Kidney tubule cell (primary cell): Measurements from ENCODE around the gene HHATL.

Experiments
- DNase-seq: peaks from one replicate; pipeline ENCODE4 v3.0.0-alpha.2; 2018; ENCODE audit warnings: low spot score

Gene HHATL

DNA sequence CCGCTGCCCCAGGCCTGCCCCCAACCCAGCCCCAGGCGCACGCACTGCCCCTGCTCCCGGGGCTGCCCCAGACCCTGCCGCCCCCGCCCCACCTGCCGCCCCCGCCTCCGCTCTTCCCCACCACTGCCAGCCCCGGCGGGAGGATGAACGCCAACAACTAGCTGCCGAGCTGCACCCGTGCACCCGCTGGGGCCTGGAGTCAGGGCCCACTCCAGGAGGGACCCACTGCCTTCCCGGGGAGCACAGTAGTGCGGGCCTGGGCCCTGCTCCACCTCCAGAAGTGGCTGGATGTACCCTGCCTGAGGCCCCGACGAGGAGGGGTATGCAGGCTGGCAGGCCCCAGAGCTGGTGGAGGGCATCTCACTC is 38.2 kb downstream of the HHATL start:
- no peak for DNase-seq

DNA sequence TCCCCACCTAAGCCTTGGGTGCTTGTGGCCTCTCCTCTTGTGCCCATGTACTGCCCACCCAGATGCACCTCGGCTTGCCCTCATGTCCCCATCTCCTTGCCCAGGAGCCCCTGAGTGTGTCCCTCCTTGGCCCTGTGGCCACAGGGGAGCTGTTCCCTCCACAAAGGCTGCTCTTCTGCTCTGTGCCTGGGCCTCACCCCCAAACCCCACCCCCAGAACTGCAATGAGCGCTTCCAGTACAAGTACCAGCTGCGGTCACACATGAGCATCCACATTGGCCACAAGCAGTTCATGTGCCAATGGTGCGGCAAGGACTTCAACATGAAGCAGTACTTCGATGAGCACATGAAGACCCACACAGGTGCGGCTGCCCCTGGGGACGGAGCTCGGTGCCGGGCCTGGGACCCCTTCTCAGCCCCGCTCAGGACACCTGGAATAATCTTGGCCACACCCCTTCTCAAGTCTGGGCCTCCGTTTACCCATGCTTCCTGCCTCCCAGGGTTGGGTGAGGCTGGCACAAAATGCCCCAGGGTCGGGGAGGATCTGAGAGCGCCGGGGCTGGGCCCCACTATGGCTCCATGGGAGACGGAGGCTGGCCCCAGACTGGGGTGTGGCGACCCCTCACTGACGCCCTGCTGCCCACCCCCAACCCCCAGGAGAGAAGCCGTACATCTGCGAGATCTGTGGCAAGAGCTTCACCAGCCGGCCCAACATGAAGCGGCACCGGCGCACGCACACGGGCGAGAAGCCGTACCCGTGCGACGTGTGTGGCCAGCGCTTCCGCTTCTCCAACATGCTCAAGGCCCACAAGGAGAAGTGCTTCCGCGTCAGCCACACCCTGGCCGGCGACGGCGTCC is 38.8 kb downstream of the HHATL start:
- DNase-seq = no peak

DNA sequence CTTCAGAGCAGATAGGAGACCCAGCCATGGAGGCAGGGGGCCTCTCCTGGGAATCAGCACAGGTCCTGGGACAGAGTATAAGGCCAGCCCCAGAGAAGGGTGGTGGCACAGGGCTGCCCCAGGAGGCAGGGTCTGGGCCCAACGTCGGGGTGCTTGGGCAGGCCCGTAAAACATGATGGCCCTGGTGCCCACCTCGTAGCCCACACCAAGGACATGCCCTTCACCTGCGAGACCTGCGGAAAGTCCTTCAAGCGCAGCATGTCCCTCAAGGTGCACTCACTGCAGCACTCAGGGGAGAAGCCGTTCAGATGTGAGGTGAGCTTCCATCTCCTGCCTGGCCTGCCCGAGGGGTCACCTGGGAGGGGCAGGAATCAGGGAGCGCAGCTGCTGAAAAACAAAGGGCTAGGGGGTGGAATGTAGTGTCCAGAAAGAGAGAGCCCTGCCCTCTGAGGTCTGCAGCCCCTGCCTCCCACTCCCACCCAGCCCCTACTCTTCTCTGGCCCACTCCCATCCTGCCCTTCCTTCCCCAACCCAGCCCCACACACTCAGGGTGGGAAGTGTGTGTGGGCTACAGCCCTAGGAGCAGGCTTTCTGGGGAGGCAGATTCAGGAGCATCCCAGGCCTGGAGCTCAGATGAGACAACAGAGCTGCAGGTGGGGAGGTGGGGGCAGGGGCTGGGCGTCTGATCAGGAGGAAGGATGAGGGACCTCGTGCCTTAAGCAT is 39.6 kb downstream of the HHATL start:
- no peak for DNase-seq

DNA sequence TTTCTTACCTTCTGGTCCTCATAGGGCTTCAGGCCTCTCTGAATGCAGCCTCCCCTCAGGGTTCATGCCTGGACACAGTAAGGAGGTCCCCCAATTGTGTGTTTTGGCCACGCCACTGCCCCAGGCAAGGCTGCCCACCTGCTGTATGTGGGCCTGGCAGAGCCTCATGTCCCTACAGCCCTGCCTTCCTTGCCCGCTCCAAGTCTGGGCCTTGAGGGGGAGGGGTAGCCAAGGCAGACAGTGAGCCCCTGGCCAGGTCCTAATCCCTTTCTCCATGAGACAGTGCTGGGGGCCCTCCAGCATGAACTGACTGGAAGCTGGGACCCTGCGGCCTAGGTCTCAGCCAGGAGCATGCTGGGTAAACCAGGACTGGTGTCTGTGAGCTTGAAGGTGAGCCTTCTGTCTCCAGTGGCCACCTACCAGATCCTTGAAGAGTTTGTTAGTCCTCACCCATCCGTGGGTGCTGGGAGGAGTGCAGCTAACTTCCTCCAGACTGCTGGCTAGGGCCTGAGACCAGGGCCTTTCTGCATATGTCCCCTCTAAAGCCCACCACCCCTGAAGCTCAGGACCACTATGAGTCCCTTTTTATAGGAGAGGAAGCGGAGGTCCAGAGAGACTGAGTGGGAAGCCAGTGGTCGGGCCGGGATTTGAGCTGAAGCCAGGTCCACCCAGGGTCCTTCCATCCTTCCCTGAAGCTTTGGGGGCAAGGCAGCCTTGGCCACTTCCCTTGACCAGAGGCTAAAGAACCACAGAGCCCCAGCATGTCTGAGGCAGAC is 40.4 kb downstream of the HHATL start:
- no peak for DNase-seq

DNA sequence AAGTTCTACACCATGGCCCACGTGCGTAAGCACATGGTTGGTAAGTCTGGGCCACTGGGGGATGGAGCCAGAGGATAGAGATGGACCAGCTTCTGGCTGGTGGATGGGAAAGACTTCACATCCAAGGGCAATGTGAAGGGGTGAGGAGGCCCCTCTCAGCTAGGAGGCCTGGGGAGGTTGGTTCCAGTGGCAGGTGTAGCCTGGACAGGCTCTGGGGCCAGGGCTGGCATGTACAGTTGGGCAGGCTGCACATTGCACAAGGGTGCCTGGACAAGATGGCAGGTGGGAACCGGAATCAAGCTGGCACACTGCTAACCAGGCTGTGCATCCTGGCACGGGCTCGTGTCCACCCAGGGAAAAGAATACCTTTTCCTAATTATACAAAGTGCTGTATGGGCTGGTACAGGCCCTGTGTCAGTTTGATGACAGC is 41.0 kb downstream of the HHATL start:
- no peak for DNase-seq

DNA sequence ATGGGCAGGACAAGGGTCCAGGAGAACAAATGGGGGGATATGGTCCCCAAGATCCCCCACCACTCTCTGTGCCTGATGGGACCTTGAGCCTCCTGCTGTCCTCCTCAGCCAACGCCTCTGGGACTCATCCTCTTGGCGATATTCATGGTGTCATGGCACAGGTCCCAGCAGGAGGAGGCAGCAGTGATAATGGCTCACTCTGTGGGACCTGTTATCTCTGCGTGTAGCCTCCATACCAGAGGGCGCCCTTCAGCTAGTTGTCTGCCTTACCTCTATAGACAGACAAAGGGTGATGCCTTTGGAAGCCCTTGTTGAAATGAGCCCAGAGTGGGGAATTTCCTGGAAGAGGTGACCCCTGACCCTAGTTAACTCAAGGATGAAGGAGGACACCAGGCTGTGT is 41.7 kb downstream of the HHATL start:
- no peak for DNase-seq

DNA sequence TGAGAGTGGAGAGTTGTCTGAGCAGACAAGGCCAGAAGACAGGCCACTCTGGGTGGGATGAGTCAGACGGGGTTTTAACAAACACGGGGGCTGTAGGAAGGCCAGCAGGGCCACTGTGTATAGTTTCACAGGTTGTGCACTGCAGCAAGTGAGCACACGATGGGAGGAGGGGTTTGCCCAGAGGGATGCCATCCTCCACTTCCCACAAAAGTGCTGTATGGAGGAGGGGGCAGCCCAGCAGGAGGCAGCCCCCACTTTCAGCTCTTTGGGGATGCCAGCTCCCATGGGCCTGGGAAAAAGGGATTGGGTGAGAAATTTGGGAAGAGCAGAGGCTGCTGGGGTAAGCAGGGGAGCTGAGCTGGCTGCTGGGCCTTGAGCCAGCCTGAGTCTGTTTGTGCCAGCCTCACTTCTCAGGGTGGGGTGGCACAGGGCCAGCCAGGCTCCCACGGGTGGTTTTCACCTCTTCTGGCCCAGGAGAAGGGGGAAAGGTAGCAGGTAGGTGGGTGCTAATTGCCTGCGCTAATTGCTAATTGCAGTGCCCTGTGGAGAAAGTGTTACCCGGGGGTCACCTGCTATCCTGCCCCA is 42.4 kb downstream of the HHATL start:
- no peak for DNase-seq

DNA sequence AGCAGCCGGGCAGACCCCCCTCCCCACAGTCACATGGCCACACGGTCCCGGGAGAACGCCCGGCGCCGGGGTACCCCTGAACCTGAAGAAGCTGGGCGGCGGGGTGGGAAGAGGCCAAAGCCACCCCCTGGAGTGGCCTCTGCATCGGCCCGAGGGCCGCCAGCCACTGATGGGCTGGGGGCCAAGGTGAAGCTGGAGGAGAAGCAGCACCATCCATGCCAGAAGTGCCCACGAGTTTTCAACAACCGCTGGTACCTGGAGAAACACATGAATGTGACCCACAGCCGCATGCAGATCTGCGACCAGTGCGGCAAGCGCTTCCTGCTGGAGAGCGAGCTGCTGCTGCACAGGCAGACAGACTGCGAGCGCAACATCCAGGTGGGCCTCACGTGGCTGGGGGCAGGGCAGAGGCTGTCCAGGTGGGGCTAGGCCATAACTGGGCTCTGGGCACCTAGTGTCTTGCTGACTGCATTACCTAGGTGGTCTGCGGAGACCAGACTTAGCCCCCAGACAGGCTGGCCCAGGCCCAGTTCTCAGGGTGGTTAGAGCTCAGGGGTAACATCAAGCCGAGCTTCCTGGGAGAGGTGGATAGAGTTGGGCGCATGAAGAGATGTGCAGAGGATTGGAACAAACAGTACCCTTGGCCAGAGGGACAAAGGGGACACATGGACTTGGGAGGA is 43.0 kb downstream of the HHATL start:
- no peak for DNase-seq

DNA sequence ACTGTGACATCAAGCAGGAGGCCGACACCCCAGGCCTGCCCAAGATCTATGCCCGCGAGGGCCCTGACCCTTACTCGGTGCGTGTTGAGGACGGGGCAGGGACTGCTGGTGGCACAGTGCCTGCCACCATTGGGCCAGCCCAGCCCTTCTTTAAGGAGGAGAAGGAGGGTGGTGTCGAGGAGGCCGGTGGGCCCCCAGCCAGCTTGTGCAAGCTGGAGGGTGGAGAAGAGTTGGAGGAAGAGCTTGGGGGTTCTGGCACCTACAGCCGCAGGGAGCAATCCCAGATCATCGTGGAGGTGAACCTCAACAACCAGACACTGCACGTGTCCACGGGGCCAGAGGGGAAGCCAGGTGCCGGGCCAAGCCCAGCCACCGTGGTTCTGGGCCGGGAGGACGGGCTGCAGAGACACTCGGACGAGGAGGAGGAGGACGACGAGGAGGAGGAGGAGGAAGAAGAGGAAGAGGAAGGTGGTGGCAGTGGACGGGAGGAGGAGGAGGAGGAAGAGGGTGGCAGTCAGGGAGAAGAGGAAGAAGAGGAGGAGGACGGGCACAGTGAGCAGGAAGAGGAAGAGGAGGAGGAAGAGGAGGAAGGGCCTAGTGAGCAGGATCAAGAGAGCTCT is 43.7 kb downstream of the HHATL start:
- DNase-seq = no peak

DNA sequence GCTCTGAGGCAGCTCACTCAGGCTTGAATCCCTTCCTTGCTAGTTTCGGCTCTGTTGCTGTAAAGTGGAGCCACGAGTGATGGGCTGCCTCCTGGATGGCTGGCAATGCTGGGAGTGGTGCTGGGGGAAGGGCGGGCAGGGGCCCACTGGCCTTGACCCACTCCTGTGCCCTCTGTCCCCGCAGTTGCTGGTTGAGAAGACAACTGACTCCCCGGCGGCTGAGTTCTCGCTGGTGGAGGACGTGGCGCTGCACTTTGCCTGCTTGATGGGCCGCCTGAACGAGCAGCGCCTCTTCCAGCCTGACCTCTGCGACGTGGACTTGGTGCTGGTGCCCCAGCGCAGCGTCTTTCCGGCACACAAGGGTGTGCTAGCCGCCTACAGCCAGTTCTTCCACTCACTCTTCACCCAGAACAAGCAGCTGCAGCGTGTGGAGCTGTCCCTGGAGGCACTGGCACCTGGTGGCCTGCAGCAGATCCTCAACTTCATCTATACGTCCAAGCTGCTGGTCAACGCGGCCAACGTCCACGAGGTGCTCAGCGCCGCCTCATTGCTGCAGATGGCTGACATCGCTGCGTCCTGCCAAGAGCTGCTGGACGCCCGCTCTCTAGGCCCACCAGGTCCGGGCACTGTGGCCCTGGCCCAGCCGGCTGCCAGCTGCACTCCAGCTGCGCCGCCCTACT is 44.4 kb downstream of the HHATL start:
- no peak for DNase-seq

DNA sequence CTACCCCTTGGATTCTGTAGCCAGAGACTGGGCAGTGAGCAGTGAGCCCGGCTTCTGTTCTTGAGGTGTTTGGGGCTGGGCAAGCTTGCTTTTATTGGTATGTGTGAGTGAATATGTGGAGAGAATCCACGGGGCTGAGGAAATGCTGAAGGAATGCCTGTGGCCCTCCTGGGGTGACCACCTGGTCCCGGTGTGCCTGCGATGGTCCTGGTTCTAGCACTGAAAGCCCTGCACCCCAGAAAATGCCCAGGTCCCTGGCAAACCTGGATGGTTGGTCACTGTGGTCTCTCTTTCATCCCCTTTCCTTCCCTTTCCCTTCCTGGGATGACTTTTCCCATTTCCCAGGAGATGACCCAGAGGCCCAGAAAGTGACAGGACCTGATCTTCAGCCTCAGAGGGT is 44.9 kb downstream of the HHATL start:
- DNase-seq = no peak

DNA sequence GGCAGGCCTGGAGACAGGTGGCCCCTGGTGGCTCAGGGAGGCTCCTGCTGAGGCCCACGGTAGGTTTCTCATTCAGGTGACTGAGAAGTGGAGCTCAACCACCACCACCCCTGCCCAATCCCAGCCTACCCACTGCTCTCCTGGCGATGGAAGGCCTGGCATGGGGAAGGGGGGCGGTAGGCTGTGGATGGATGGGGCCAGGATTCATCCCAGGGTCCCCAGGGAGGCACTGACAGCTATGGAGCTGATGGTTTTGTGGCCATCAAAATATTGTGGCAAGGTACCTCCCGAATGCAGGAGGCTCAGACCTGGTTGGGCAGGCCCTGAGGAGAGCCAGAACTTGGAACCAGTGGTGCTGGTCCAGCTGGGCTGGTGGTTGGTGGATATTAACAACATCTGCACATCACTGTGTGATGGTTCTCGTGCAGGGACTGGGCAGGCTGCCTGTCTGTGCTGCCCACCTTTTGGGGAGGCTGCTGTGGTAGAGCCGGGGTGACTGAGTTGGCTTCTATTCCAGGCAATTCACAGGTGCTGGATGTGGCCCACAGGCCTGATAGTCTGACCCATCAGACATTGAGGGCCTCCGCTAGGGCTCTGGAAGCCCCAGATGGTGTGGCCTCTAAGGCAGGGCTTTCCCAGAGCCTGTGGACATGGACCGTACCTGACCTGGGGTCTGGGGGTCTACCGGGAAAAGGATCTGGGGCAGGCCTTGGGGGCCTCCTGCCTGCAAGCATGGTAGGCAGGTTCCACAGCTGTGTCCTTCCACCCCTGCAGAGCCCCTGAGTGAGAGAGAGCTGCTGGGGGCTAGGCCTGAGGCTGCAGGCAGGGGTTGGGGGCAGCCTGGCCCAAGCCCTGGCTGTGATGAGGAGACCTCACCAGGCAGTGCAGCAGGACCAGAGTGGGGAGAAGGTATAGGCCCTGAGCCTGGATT is 45.7 kb downstream of the HHATL start:
- no peak for DNase-seq

DNA sequence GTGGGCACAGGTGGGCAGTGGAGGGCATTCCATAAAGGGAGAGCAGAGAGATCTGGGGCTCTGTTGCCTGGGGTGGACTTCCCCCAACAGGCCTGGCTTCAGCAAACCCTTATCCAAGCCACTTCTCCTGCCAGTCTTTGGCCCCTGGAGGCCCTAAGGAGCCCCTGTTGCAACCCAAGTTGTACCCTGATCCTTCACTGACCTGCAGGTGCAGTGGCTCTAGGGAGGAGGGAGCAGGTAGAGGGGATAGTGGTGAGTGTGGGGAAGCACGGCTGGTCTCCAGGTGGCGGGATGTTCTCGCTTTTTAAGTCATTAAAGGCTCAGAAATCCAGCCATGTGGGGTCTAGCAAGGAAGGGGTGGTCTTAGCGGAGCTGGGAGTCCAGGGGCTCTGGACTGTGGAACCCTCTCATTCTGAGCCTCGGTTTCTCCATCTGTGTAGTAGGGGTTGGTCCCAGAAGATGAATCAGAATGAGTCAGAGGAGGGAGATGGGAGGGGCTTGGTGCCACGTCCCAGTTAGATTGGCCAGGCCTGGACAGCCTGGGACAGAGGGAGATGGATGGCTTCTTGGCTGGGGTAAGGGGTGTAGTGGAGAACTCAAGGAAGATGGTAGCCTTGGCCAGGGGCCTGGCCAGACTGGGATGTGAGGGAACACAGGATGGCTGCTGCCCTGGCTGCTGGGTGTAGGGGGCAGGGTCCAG is 46.5 kb downstream of the HHATL start:
- no peak for DNase-seq

DNA sequence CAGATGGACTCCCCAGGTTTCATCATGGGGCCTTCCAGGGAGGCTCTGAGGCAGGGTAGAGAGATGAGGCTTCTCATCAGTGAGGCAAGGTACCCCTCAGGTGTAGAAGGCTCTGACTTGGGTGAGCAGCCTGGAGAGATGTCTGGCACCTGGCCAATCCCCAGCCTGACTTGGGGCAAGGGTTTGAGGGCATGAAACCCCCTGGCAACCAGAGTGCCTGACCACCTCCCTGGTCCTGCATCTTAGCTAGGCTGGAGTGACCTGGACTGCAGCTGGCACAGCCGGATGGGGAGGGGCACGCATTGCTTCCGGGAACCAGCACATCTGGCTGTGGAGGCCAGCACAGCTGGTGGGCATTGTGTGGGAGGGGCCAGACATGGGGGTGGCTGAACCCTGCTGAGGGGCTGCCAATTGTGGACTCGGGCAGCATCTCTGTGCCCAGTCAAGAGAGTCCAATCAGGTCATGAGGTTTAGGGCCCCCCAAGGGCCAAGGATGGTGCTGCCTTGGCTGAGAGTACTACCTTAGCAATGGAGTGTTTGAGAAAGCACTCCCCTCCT is 47.2 kb downstream of the HHATL start:
- DNase-seq = no peak

DNA sequence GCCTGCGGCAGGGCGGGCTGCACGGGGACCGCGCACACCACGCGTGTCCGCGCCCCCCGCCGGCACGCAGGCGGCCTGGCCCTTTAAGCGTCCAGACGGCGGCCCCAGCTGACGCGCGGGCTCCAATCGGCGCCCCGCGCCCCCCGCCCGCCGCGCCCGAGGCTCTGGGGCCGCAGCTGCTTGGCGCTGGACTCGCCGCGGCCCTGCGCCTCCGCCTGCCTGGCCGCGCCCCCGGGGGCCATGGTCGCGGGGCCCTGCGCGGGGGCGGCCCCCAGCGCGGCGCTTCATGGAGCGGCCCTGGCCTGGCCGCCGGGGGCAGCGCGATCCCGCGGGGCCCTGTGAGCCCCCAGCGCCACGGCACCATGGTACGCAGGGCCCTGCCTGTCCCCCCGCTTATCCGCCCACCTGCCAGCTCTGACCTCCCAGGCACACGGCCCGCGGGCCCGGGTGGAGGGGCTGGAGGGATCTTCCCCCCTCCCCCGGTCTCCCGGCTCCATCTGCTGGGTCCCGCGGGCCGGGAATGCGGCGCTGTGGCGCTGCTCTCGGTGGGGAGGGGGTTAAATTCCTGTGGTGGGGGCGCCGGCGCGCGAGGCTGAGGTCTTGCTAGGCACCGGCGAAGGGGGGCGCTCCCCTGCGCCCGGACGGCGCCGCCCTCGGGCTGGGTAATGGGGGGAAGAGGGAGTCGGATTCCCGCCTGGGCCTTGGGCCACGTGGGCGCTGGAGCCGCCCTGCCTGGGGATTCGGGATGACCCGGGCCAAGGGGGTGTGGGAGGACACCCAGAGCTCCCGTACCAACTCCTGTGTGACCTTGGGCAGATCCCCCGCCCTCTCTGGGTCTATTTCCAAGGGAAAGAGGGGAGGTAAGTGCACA is 48.0 kb downstream of the HHATL start:
- DNase-seq = peak; percentile 60

DNA sequence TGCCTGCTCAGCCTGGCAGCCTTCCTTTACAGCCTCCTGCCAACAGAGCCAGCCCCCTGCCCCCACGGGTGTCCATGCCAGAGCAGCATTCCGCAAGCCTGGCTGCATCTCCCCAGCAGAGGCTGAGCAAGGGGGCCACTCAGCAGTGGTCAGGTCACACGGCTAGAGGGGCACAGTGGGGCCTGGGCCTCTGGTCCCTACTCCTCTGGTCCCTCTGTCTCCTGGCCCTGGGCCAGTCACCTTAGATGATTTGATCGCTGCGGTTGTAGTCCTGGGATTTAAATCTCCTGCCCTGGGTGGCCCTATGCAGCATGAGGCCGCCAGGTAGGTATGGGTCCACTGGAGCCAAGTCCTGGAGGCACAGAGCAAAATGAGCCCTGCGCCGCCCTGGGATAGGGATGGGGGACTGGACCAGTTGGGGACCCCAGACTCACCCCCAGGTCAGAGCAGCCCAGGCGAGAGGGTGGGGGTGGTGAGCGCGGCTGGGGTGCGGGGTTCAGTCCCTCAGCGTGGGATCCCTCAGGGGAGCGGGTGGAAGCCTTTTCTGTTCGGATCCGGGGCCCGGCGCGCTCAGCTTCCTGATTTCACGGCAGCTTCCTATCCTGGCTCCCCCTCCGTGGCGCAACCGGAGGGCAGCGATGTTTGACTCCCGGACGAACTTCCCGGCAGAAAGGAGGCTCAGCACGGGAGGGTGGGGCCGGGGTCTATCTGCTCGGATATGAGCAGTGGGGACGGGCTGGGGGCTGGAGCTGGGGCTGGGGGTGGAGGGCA is 48.9 kb downstream of the HHATL start, which contains the start of gene ZBTB47:
Gene ZBTB47, plus strand, starts transcription at position 138 of the 771 bp plus-strand sequence. CDS start 4,659 bp downstream, outside the sequence.
- peak; percentile 57 for DNase-seq

DNA sequence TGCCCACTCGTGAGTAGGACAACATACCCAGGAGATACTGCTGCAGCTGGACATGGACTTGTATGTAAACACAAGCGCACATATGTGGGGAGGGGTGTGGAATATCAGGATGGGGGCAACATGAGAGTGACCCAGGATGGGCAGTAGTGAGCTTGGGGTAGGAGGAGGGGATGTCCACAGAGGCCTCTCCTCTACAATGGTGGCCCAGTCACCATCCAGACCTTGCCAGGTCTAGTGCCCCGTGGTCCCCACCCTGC is 49.4 kb downstream of the HHATL start:
- no peak for DNase-seq
